ENCODE data around the gene CYP1A2. TPM values are rescaled to one million over a fixed set of nuclear protein-coding genes. Genes with fewer than 3 reads are reported as not detected.
A peak's percentile ranks its signal among the peaks of the same experiment; 100 is the strongest.

CYP1A2 gene
- total and polyA plus RNA-seq, 5 donors from 2014 or later: not detected

GRCh38 chr15:74723187-74723586 is 25.5 kb upstream of the CYP1A2 start:
- Mint-ChIP-seq H3K4me1 (peaks cover 0 to 15% (median 4%) of the 10 kb centered on the region in 4 donors), H3K36me3 (no peaks in the 10 kb centered on the region), H3K27ac (no peak overlapping the region), H3K27me3 (peaks cover 39% of the 10 kb centered on the region), H3K4me3 (peak overlapping the region in 1 of 4 donors; percentile 19), H3K9me3 (no peaks in the 10 kb centered on the region)
- DNase-seq: no peak
- H3K27ac ChIP-seq (ENCODE audit: insufficient read depth, low read length, poor library complexity, severe bottlenecking): no peak overlapping the region
- no peak overlapping the region for H3K4me3 ChIP-seq (ENCODE audit: low read depth, low read length)
- peaks cover 11% of the 10 kb centered on the region for H3K4me1 ChIP-seq (ENCODE audit: control insufficient read depth, insufficient read depth, low read length, poor library complexity, severe bottlenecking)
- no peaks in the 10 kb centered on the region for H3K9me3 ChIP-seq (ENCODE audit: control insufficient read depth in 2 of 2, low read length in 2 of 2)
- no peaks in the 10 kb centered on the region for H3K36me3 ChIP-seq (ENCODE audit: control insufficient read depth, insufficient read depth, low read length)
- H3K27me3 ChIP-seq (ENCODE audit: control insufficient read depth, insufficient read depth, low read length): no peaks in the 10 kb centered on the region
- no peak for ATAC-seq (ENCODE audit: low read depth in 2 of 2)

- Mint-ChIP-seq H3K9me3 (no peaks in the 10 kb centered on the region), H3K36me3 (no peaks in the 10 kb centered on the region), H3K4me3 (peak overlapping the region in 2 of 4 donors; percentile 12 to 52), H3K4me1 (peaks cover 0 to 15% (median 4%) of the 10 kb centered on the region in 4 donors), H3K27ac (no peak overlapping the region), H3K27me3 (peaks cover 39% of the 10 kb centered on the region)
- peak in 2 of 3 donors; percentile 29 to 53 for DNase-seq
- no peak for ATAC-seq (ENCODE audit: low read depth in 2 of 2)
- H3K27ac ChIP-seq (ENCODE audit: insufficient read depth, low read length, poor library complexity, severe bottlenecking): no peak overlapping the region
- no peaks in the 10 kb centered on the region for H3K27me3 ChIP-seq (ENCODE audit: control insufficient read depth, insufficient read depth, low read length)
- no peak overlapping the region for H3K4me3 ChIP-seq (ENCODE audit: low read depth, low read length)
- no peaks in the 10 kb centered on the region for H3K36me3 ChIP-seq (ENCODE audit: control insufficient read depth, insufficient read depth, low read length)
- peaks cover 11% of the 10 kb centered on the region for H3K4me1 ChIP-seq (ENCODE audit: control insufficient read depth, insufficient read depth, low read length, poor library complexity, severe bottlenecking)
- no peaks in the 10 kb centered on the region for H3K9me3 ChIP-seq (ENCODE audit: control insufficient read depth in 2 of 2, low read length in 2 of 2)
Observed at GRCh38 chr15:74723754-74724334, 24.8 kb upstream of the CYP1A2 start.

DNA sequence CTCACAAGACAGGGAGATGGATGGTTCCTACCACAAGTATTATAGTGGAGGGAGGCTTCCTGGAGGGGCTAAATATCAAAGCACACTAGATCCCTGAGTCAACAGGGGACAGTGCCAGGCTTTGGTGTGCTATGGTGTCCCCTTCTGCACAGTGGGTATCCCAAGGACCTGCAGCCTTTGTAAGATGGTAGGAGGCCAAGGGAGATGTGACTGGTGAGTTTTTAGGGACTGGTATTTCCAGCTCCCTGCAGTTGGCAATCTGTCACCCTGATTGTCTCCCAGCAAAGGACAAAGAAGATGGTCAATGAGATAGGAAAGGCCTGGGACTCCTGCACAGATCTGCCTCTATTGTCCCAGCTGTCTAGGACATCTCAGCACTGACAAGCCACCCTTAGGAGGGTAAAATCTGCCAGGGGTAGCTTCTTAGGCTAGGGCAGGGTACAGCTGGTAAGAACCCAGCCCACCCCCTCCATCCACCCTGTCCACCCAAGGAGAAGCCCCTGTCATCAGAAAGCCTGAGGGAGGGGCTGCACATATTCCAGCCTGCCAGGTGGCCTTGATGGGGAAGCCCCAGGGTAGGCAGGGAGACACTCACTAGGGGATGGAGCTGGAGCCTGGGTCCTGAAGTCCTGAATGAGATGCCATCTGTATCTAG is 23.9 kb upstream of the CYP1A2 start:
- peak overlapping the region; percentile 21 to 79 (median 66) for H3K4me3 Mint-ChIP-seq
- Histone ChIP-seq H3K4me3 (ENCODE audit: low read depth, low read length) (no peak overlapping the region), H3K27ac (ENCODE audit: insufficient read depth, low read length, poor library complexity, severe bottlenecking) (no peak overlapping the region), H3K36me3 (ENCODE audit: control insufficient read depth, insufficient read depth, low read length) (no peaks in the 10 kb centered on the region), H3K4me1 (ENCODE audit: control insufficient read depth, insufficient read depth, low read length, poor library complexity, severe bottlenecking) (peaks cover 11% of the 10 kb centered on the region), H3K27me3 (ENCODE audit: control insufficient read depth, insufficient read depth, low read length) (no peaks in the 10 kb centered on the region), H3K9me3 (ENCODE audit: control insufficient read depth in 2 of 2, low read length in 2 of 2) (no peaks in the 10 kb centered on the region)
- H3K9me3 Mint-ChIP-seq: no peaks in the 10 kb centered on the region
- no peak for ATAC-seq (ENCODE audit: low read depth in 2 of 2)
- H3K27me3 Mint-ChIP-seq: peaks cover 39% of the 10 kb centered on the region
- H3K4me1 Mint-ChIP-seq: peaks cover 0 to 15% (median 4%) of the 10 kb centered on the region in 4 donors
- H3K27ac Mint-ChIP-seq: no peak overlapping the region
- no peak for DNase-seq
- H3K36me3 Mint-ChIP-seq: no peaks in the 10 kb centered on the region

DNA sequence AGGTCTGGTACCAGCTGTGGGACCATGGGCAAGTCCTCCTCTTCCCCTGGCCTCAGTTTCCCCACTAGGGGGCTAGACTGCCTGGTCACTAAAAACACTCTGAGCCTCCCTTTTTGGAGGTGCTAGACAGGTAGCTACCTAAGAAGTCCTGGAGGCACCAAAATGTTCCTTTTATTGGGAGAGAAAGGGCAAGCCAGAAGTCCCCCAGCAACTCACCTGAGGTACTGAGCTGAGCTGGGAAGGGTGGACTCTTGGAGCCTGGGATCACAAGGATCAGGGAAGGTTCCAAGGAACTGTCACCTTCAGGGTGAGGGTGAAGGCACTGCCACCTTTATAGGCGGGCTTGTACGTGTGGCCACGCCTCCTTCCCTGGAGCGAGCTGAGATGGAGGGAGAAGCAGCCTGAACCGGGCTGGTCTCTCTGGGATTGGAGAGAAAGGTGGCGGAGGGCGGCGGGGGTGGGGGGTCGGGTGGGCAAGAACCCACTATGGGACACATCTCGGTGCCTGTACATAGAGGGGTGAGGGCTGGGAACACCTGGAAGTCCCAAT is 23.3 kb upstream of the CYP1A2 start, which contains the start of gene CYP1A1:
TSS of gene CYP1A1 (minus strand) at position 304 of the 550 bp plus-strand sequence. CDS start 2,431 bp downstream, outside the sequence.
- Histone ChIP-seq H3K27ac (ENCODE audit: insufficient read depth, low read length, poor library complexity, severe bottlenecking) (no peak within 1 kb of the TSS), H3K9me3 (ENCODE audit: control insufficient read depth in 2 of 2, low read length in 2 of 2) (no peaks in the 10 kb centered on the region), H3K27me3 (ENCODE audit: control insufficient read depth, insufficient read depth, low read length) (no peaks in the 10 kb centered on the region), H3K4me1 (ENCODE audit: control insufficient read depth, insufficient read depth, low read length, poor library complexity, severe bottlenecking) (peaks cover 11% of the 10 kb centered on the region), H3K4me3 (ENCODE audit: low read depth, low read length) (no peak within 1 kb of the TSS), H3K36me3 (ENCODE audit: control insufficient read depth, insufficient read depth, low read length) (no peaks in the 10 kb centered on the region)
- no peak for ATAC-seq (ENCODE audit: low read depth in 2 of 2)
- Mint-ChIP-seq H3K27me3 (peaks cover 41% of the 10 kb centered on the region), H3K4me3 (peak within 1 kb of the TSS; percentile 52 to 79 (median 66)), H3K4me1 (peaks cover 0 to 15% (median 4%) of the 10 kb centered on the region in 4 donors), H3K9me3 (no peaks in the 10 kb centered on the region), H3K36me3 (no peaks in the 10 kb centered on the region), H3K27ac (no peak within 1 kb of the TSS)
- peak in 1 of 3 donors; percentile 55 for DNase-seq

DNA sequence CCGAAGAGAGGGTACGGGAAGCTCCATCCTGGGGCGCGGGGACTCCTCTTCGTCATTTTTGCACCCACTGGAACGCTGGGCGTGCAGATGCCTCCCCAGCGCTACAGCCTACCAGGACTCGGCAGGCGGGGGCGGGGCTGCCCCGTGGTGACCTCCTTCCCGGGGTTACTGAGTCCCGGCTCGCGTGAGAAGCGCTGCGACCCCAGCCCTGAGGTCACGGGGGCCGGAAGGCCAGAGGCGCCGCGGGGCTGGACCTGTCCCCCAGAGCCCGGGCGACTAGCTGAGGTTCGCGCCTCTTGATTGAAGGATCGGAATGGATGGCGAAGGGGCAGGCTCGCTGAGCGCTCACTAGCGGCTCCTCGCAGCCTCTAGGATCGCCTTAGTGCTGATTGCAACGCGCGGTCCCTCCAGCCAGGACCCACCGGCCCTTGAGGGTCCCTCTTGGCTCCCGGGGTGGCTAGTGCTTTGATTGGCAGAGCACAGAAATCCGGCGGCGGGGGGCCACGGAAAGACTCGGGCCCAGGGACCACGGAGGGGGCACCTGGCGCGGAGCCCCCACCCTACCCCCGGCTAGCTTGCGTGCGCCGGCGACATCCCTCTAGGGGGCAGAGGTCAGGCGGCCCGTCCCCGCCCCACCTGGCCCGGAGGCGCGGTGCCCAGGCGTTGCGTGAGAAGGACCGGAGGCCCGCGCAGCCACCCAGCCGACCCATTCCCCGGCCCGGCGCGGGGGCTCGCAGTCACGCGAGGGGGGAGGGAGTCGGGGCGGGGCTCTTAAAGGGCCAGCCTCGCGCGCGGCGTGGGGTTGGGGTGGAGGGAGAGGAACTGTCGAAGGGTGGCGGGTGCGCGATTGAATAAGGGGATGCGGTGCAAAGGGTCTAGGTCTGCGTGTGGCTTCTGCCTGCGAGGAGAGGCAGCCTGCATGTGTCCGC is 22.5 kb upstream of the CYP1A2 start:
- Histone ChIP-seq H3K4me1 (ENCODE audit: control insufficient read depth, insufficient read depth, low read length, poor library complexity, severe bottlenecking) (peaks cover 11% of the 10 kb centered on the region), H3K9me3 (ENCODE audit: control insufficient read depth in 2 of 2, low read length in 2 of 2) (no peaks in the 10 kb centered on the region), H3K36me3 (ENCODE audit: control insufficient read depth, insufficient read depth, low read length) (no peaks in the 10 kb centered on the region), H3K27me3 (ENCODE audit: control insufficient read depth, insufficient read depth, low read length) (no peaks in the 10 kb centered on the region), H3K27ac (ENCODE audit: insufficient read depth, low read length, poor library complexity, severe bottlenecking) (no peak overlapping the region), H3K4me3 (ENCODE audit: low read depth, low read length) (peak overlapping the region; percentile 19)
- Mint-ChIP-seq H3K9me3 (no peaks in the 10 kb centered on the region), H3K4me3 (peak overlapping the region; percentile 58 to 82 (median 78)), H3K27ac (no peak overlapping the region), H3K4me1 (peaks cover 0 to 15% (median 4%) of the 10 kb centered on the region in 4 donors), H3K27me3 (peaks cover 46% of the 10 kb centered on the region), H3K36me3 (no peaks in the 10 kb centered on the region)
- ATAC-seq (ENCODE audit: low read depth in 2 of 2) (peak; percentile 53 to 54), DNase-seq (peak; percentile 21 to 75 (median 24))

DNA sequence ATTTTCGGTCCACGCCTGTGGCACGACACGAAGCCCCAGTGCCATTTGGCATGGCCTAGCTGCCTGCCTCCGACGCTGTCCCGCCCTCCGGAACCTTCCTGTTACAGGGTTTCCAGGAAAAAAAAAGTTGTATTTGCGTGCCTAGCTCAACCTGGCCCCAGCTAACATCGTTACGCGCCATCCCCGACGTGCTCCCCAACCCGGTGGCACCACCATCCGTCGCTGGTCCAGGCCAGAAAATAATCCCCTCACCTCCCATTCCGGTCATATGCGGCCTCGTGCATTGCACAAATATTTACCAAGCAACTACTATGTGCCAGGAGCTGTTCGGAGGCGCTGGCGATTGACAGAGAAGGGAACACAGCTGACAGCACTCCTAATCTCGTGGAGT is 21.9 kb upstream of the CYP1A2 start:
- Mint-ChIP-seq H3K4me3 (peak overlapping the region; percentile 58 to 82 (median 76)), H3K9me3 (no peaks in the 10 kb centered on the region), H3K4me1 (peaks cover 0 to 15% (median 4%) of the 10 kb centered on the region in 4 donors), H3K27ac (no peak overlapping the region), H3K36me3 (no peaks in the 10 kb centered on the region), H3K27me3 (peaks cover 45% of the 10 kb centered on the region)
- Histone ChIP-seq H3K27me3 (ENCODE audit: control insufficient read depth, insufficient read depth, low read length) (no peaks in the 10 kb centered on the region), H3K9me3 (ENCODE audit: control insufficient read depth in 2 of 2, low read length in 2 of 2) (no peaks in the 10 kb centered on the region), H3K27ac (ENCODE audit: insufficient read depth, low read length, poor library complexity, severe bottlenecking) (no peak overlapping the region), H3K36me3 (ENCODE audit: control insufficient read depth, insufficient read depth, low read length) (no peaks in the 10 kb centered on the region), H3K4me3 (ENCODE audit: low read depth, low read length) (peak overlapping the region; percentile 19), H3K4me1 (ENCODE audit: control insufficient read depth, insufficient read depth, low read length, poor library complexity, severe bottlenecking) (peaks cover 11% of the 10 kb centered on the region)
- ATAC-seq (ENCODE audit: low read depth in 2 of 2): no peak
- DNase-seq: peak in 1 of 3 donors; percentile 72

- no peak overlapping the region for H3K27ac Mint-ChIP-seq
- no peak for ATAC-seq (ENCODE audit: low read depth in 2 of 2)
- peak overlapping the region in 2 of 4 donors; percentile 58 to 76 for H3K4me3 Mint-ChIP-seq
Observed at GRCh38 chr15:74727727-74728126, 20.9 kb upstream of the CYP1A2 start.

More at GRCh38 chr15:74727727-74728126, 20.9 kb upstream of the CYP1A2 start:
- Histone ChIP-seq H3K27me3 (ENCODE audit: control insufficient read depth, insufficient read depth, low read length) (no peaks in the 10 kb centered on the region), H3K4me1 (ENCODE audit: control insufficient read depth, insufficient read depth, low read length, poor library complexity, severe bottlenecking) (peaks cover 11% of the 10 kb centered on the region), H3K27ac (ENCODE audit: insufficient read depth, low read length, poor library complexity, severe bottlenecking) (no peak overlapping the region), H3K9me3 (ENCODE audit: control insufficient read depth in 2 of 2, low read length in 2 of 2) (no peaks in the 10 kb centered on the region), H3K4me3 (ENCODE audit: low read depth, low read length) (no peak overlapping the region), H3K36me3 (ENCODE audit: control insufficient read depth, insufficient read depth, low read length) (no peaks in the 10 kb centered on the region)
- H3K27me3 Mint-ChIP-seq: peaks cover 49% of the 10 kb centered on the region
- no peaks in the 10 kb centered on the region for H3K36me3 Mint-ChIP-seq
- no peak for DNase-seq
- no peaks in the 10 kb centered on the region for H3K9me3 Mint-ChIP-seq
- H3K4me1 Mint-ChIP-seq: peaks cover 0 to 15% (median 4%) of the 10 kb centered on the region in 4 donors

All from CD4-positive, CD25-positive, alpha-beta regulatory T cell (primary cell).